BE2C (cell line): ENCODE measurements around the gene ERVMER34-1.

Experiments
- DNase-seq: peaks from one replicate; pipeline ENCODE4 v3.0.0-alpha.2; 2020
- H3K27me3 ChIP-seq: fragments of 250-450 bp; sonication (Bioruptor Pico); 2 replicates; pipeline ENCODE4 v1.5.1; 2020; ENCODE audit warnings: mild to moderate bottlenecking
- H3K36me3 ChIP-seq: fragments of 250-450 bp; sonication (Bioruptor Pico); 2 replicates; pipeline ENCODE4 v1.5.1; 2020; ENCODE audit warnings: mild to moderate bottlenecking
- H3K4me1 ChIP-seq: fragments of 250-450 bp; sonication (Bioruptor Pico); 2 replicates; pipeline ENCODE4 v1.5.1; 2020
- H3K4me3 ChIP-seq: 2 replicates; pipeline ENCODE4 v1.5.1; 2011; ENCODE audit warnings: low read depth, low read length
- H3K9me3 ChIP-seq: fragments of 250-450 bp; sonication (Bioruptor Pico); 2 replicates; pipeline ENCODE4 v1.5.1; 2020
- TF ChIP-seq, protein P1 (sequence below): IDR thresholded peaks from 2 replicates; pipeline ENCODE4 v1.5.1; 2012; ENCODE audit warnings: mild to moderate bottlenecking, low read depth, low read length

The ERVMER34-1 gene

GRCh38 chr4:52729586-52729985 lies 21.6 kb downstream of the ERVMER34-1 start:
- H3K27me3 ChIP-seq, result no peaks in the 10 kb centered on the region
- H3K36me3 ChIP-seq, result no peaks in the 10 kb centered on the region
- TF ChIP-seq, protein P1, sequence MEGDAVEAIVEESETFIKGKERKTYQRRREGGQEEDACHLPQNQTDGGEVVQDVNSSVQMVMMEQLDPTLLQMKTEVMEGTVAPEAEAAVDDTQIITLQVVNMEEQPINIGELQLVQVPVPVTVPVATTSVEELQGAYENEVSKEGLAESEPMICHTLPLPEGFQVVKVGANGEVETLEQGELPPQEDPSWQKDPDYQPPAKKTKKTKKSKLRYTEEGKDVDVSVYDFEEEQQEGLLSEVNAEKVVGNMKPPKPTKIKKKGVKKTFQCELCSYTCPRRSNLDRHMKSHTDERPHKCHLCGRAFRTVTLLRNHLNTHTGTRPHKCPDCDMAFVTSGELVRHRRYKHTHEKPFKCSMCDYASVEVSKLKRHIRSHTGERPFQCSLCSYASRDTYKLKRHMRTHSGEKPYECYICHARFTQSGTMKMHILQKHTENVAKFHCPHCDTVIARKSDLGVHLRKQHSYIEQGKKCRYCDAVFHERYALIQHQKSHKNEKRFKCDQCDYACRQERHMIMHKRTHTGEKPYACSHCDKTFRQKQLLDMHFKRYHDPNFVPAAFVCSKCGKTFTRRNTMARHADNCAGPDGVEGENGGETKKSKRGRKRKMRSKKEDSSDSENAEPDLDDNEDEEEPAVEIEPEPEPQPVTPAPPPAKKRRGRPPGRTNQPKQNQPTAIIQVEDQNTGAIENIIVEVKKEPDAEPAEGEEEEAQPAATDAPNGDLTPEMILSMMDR, result no peak
- H3K4me1 ChIP-seq, result peaks cover 3% of the 10 kb centered on the region; the same call in 1 of the 2 replicates
- H3K9me3 ChIP-seq, result no peaks in the 10 kb centered on the region
- H3K4me3 ChIP-seq, result no peak overlapping the region
- no peak for DNase-seq

- no peak for DNase-seq
- Histone ChIP-seq H3K9me3 (no peaks in the 10 kb centered on the region), H3K36me3 (no peaks in the 10 kb centered on the region), H3K27me3 (no peaks in the 10 kb centered on the region), H3K4me1 (peaks cover 3% of the 10 kb centered on the region; the same call in 1 of the 2 replicates), H3K4me3 (no peak overlapping the region)
- TF ChIP-seq, protein P1, result no peak
Measured at GRCh38 chr4:52728691-52729240, 22.5 kb downstream of the ERVMER34-1 start.

DNA sequence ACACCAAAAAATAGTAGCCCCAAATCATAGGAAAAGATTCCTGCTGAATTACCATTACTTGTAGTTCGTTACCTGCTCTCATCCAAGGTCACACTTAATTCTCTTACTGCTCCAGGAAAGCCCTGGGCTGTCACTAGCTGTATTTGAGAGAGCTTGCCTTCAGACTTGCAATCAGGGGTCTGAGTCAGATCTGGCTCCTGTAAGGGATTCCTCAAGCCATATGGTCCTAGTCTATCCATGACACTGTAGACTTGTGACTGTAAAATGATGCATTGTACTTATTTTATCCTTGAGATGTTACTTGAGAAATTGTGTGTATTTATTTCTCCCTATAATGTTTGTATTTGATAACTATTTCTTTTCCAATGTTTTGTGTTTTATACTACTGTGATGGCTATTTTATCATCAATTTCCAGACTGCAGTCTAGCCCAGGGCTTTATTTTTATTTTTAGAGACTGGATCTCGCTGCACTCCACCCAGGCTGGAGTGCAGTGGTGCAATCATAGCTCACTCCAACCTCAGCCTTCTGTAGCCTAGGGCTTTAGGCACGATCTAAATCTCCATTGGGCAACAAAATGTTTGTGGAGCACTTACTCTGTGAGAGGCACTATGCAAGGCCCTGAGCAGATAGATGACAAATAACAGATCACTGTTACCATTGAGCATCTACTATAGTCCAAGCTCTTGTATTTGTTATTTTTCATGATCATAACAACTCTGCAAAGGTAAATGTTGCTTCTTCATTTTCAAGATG lies 24.2 kb downstream of the ERVMER34-1 start:
- DNase-seq, result no peak
- no peaks in the 10 kb centered on the region for H3K9me3 ChIP-seq
- no peaks in the 10 kb centered on the region for H3K36me3 ChIP-seq
- H3K27me3 ChIP-seq, result no peaks in the 10 kb centered on the region
- H3K4me3 ChIP-seq, result no peak overlapping the region
- H3K4me1 ChIP-seq, result peaks cover 6% of the 10 kb centered on the region; the same call in 1 of the 2 replicates
- TF ChIP-seq, protein P1, result no peak

- H3K4me1 ChIP-seq, result 0 out of 2 replicates have a peak, but pooled peaks cover 3% of the 10 kb centered on the region
- H3K4me3 ChIP-seq, result peak overlapping the region; percentile 76
- peaks cover 15% of the 10 kb centered on the region for H3K36me3 ChIP-seq
- peak; percentile 95 for DNase-seq
- H3K9me3 ChIP-seq, result no peaks in the 10 kb centered on the region
- H3K27me3 ChIP-seq, result no peaks in the 10 kb centered on the region
- TF ChIP-seq, protein P1, result no peak
Measured at GRCh38 chr4:52721968-52722815, 29.0 kb downstream of the ERVMER34-1 start.

- no peak for DNase-seq
- Histone ChIP-seq H3K4me1 (0 out of 2 replicates have a peak, but pooled peaks cover 3% of the 10 kb centered on the region), H3K27me3 (no peaks in the 10 kb centered on the region), H3K36me3 (peaks cover 55% of the 10 kb centered on the region), H3K4me3 (no peak overlapping the region), H3K9me3 (no peaks in the 10 kb centered on the region)
- TF ChIP-seq, protein P1, result no peak
Measured at GRCh38 chr4:52718123-52718522, 33.1 kb downstream of the ERVMER34-1 start.
